ENCODE results near the gene EGFR.

- TF ChIP-seq POLR2AphosphoS5 (IDR thresholded peaks at IDR 0.05) = peak; percentile 13 to 47
- TF ChIP-seq, protein P1, sequence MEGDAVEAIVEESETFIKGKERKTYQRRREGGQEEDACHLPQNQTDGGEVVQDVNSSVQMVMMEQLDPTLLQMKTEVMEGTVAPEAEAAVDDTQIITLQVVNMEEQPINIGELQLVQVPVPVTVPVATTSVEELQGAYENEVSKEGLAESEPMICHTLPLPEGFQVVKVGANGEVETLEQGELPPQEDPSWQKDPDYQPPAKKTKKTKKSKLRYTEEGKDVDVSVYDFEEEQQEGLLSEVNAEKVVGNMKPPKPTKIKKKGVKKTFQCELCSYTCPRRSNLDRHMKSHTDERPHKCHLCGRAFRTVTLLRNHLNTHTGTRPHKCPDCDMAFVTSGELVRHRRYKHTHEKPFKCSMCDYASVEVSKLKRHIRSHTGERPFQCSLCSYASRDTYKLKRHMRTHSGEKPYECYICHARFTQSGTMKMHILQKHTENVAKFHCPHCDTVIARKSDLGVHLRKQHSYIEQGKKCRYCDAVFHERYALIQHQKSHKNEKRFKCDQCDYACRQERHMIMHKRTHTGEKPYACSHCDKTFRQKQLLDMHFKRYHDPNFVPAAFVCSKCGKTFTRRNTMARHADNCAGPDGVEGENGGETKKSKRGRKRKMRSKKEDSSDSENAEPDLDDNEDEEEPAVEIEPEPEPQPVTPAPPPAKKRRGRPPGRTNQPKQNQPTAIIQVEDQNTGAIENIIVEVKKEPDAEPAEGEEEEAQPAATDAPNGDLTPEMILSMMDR (IDR thresholded peaks at IDR 0.05) = no peak
These were observed 101.8 kb downstream of the EGFR start for GRCh38 chr7:55120501-55121198.

Measured in esophagus muscularis mucosa (tissue), 3 donors.